ENCODE results near the gene ALKAL2. TPM values are rescaled to one million over a fixed set of nuclear protein-coding genes. Genes with fewer than 3 reads are reported as not detected.
"Not testable (repeated sequence)": the region's sequence is repeated elsewhere in the genome, so short reads cannot be mapped to it uniquely, and the experiment has no call there.

The ALKAL2 gene, protein sequence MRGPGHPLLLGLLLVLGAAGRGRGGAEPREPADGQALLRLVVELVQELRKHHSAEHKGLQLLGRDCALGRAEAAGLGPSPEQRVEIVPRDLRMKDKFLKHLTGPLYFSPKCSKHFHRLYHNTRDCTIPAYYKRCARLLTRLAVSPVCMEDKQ
- total RNA-seq (2014; rRNA removed; shearing (Covaris generic)), result 1.1 and 2.6 TPM in 2 replicates

- peak within 1 kb of the TSS; percentile 50 for H3K4me3 ChIP-seq (ENCODE audit: insufficient read depth, low read depth, low read length)
These were observed at the start of gene ALKAL2 for GRCh38 chr2:287911-288757. ALKAL2 (minus strand) TSS chr2:288091; CDS start chr2:287835, 256 bp downstream.

GRCh38 chr2:336949-337348 is 49.1 kb upstream of the ALKAL2 start:
- not testable (repeated sequence) for H3K27me3 ChIP-seq (ENCODE audit: control insufficient read depth, insufficient read depth, low read length); H3K36me3 ChIP-seq (replicated peaks; ENCODE audit: control insufficient read depth, insufficient read depth, low read length); DNase-seq; H3K4me3 ChIP-seq (ENCODE audit: insufficient read depth, low read depth, low read length)

More at GRCh38 chr2:287911-288757, at the start of gene ALKAL2:
- Histone ChIP-seq H3K36me3 (replicated peaks; ENCODE audit: control insufficient read depth, insufficient read depth, low read length) (no peaks in the 10 kb centered on the region), H3K27me3 (ENCODE audit: control insufficient read depth, insufficient read depth, low read length) (peaks cover 35% of the 10 kb centered on the region)
- DNase-seq, result peak; percentile 86

DNA sequence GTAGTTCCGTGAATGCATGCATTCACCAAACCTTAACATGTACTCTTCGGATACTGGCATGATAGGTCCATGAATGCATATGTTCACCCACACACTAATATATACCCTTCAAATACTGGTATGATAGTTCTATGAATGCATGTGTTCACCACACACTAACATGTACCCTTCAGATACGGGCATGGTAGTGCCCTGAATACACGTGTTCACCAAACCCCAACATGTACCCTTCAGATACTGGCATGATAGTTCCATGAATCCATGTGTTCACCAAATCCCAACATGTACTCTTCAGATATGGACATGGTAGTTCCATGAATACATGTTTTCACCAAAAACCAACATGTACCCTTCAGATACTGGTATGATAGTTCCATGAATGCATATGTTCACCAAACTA is 48.5 kb upstream of the ALKAL2 start:
- no peak for DNase-seq
- no peaks in the 10 kb centered on the region for H3K27me3 ChIP-seq (ENCODE audit: control insufficient read depth, insufficient read depth, low read length)
- no peaks in the 10 kb centered on the region for H3K36me3 ChIP-seq (replicated peaks; ENCODE audit: control insufficient read depth, insufficient read depth, low read length)
- H3K4me3 ChIP-seq (ENCODE audit: insufficient read depth, low read depth, low read length), result no peak overlapping the region

- no peak overlapping the region for H3K4me3 ChIP-seq (ENCODE audit: insufficient read depth, low read depth, low read length)
- no peaks in the 10 kb centered on the region for H3K27me3 ChIP-seq (ENCODE audit: control insufficient read depth, insufficient read depth, low read length)
- H3K36me3 ChIP-seq (replicated peaks; ENCODE audit: control insufficient read depth, insufficient read depth, low read length), result no peaks in the 10 kb centered on the region
- no peak for DNase-seq
These were observed 44.7 kb upstream of the ALKAL2 start for GRCh38 chr2:332592-332991.

GRCh38 chr2:328761-329160 is 40.9 kb upstream of the ALKAL2 start:
- Histone ChIP-seq H3K4me3 (ENCODE audit: insufficient read depth, low read depth, low read length) (no peak overlapping the region), H3K27me3 (ENCODE audit: control insufficient read depth, insufficient read depth, low read length) (no peaks in the 10 kb centered on the region), H3K36me3 (replicated peaks; ENCODE audit: control insufficient read depth, insufficient read depth, low read length) (no peaks in the 10 kb centered on the region)
- no peak for DNase-seq

- no peak overlapping the region for H3K4me3 ChIP-seq (ENCODE audit: insufficient read depth, low read depth, low read length)
- no peaks in the 10 kb centered on the region for H3K36me3 ChIP-seq (replicated peaks; ENCODE audit: control insufficient read depth, insufficient read depth, low read length)
- DNase-seq, result no peak
- H3K27me3 ChIP-seq (ENCODE audit: control insufficient read depth, insufficient read depth, low read length), result no peaks in the 10 kb centered on the region
These were observed 35.1 kb upstream of the ALKAL2 start for GRCh38 chr2:323035-323434.

GRCh38 chr2:322326-322725 is 34.4 kb upstream of the ALKAL2 start:
- Histone ChIP-seq H3K27me3 (ENCODE audit: control insufficient read depth, insufficient read depth, low read length) (no peaks in the 10 kb centered on the region), H3K4me3 (ENCODE audit: insufficient read depth, low read depth, low read length) (no peak overlapping the region), H3K36me3 (replicated peaks; ENCODE audit: control insufficient read depth, insufficient read depth, low read length) (no peaks in the 10 kb centered on the region)
- no peak for DNase-seq

DNA sequence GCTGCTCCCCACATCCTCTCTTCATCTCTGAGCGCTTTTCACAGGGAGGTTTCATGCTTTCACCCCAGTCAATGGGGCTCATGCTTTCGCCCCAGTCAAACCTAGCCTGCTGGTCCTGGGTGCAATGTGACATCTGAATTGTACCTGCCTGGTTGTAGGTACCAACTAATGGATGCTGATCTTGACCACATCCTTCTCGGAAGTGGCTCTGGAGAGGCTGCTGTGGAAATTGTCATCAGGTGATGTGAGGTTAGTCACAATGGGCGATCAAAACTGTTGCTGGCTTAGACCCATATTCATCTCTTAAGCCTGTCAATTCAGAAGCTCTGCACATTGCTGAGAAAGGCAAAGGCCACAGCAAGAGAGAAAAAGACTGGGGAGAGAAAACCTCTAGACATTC is 32.7 kb upstream of the ALKAL2 start:
- no peak overlapping the region for H3K4me3 ChIP-seq (ENCODE audit: insufficient read depth, low read depth, low read length)
- H3K27me3 ChIP-seq (ENCODE audit: control insufficient read depth, insufficient read depth, low read length), result no peaks in the 10 kb centered on the region
- DNase-seq, result no peak
- no peaks in the 10 kb centered on the region for H3K36me3 ChIP-seq (replicated peaks; ENCODE audit: control insufficient read depth, insufficient read depth, low read length)

DNA sequence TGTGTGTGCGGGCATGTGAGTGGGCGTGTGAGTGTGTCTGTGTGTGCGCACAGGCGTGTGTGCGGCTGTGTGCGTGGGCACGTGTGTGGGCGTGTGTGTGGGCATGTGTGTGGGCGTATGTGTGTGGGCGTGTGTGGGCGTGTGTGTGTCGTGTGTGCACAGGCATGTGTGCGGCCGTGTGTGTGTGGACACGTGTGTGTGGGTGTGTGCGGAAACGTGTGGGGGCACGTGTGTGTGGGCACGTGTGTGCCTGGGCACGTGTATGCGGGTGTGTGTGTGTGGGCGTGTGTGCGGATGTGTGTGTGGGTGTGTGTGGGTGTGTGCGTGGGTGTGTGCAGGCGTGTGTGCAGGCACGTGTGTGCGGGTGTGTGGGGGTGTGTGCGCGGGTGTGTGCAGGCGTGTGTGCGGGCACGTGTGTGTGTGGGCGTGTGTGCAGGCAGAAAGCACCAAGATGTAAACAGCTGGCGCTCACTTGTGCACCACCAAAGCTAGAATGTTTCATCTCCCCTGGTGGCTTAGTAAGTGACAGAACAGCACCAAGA is 31.2 kb upstream of the ALKAL2 start:
- no peaks in the 10 kb centered on the region for H3K27me3 ChIP-seq (ENCODE audit: control insufficient read depth, insufficient read depth, low read length)
- H3K4me3 ChIP-seq (ENCODE audit: insufficient read depth, low read depth, low read length), result no peak overlapping the region
- no peak for DNase-seq
- no peaks in the 10 kb centered on the region for H3K36me3 ChIP-seq (replicated peaks; ENCODE audit: control insufficient read depth, insufficient read depth, low read length)

DNA sequence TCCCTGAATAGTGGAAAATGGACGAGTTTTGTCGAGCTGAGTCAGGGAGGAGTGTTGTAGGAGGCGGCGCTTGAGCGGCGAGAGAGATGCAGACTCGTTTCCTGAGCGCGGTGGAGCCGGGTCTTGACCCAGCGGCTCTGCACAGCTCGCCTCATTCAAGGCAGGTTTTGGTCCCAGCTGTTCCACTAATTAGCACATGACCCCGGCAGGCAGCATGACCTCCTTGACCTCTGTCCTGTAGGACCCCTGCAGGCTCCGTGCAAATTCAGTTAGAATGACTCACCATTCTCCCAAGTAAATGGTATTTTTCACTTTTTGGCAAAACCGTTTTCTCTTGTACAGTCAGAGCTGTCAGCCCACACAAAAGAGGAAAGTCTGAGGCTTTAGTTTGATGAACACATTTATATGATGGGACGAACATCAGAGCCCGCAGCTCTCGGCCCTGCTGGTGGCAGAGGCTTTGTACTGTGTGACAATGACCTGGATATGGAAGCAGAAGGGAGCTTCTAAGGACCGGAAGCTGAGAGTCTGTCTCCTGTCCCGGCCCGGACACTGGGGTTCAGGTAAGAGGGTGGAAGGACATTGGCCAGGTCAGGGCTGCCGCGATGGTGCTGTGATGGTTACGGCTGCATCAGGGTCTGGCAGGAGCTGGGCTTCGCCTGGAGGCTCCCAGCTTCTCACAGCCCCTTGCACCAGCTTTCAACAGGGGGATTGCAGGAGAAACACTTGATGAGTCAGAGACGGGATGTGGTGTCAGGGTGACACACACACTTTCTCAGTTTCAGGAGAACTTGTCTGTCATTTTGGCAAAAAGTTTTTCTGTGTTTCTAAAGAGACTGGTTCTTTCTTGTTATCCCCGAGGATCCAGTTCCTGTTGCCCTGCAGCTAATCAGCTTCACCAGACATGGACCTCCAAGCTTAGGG is 29.9 kb upstream of the ALKAL2 start:
- Histone ChIP-seq H3K27me3 (ENCODE audit: control insufficient read depth, insufficient read depth, low read length) (no peaks in the 10 kb centered on the region), H3K36me3 (replicated peaks; ENCODE audit: control insufficient read depth, insufficient read depth, low read length) (no peaks in the 10 kb centered on the region), H3K4me3 (ENCODE audit: insufficient read depth, low read depth, low read length) (no peak overlapping the region)
- DNase-seq, result peak; percentile 70

DNA sequence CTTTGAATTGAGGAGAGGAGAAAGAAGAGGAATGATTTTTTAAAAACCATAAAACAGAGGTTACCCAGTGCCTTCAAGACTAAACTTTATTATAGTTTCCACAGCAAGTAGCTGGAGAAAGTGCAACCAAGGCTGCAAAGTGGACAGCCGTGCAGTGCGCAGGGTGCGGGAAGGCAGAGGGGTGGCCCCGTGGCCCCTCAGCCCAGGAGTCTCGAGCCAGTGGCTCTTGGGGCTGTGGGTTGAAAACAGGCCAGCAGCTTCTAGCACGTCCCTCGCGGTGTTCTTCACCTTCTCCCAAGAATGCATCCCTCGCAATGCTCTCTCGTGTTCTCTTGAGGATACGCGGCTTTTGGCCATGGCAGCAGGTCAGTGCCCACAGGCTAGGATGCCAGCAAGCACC is 28.5 kb upstream of the ALKAL2 start:
- Histone ChIP-seq H3K27me3 (ENCODE audit: control insufficient read depth, insufficient read depth, low read length) (no peaks in the 10 kb centered on the region), H3K4me3 (ENCODE audit: insufficient read depth, low read depth, low read length) (no peak overlapping the region), H3K36me3 (replicated peaks; ENCODE audit: control insufficient read depth, insufficient read depth, low read length) (no peaks in the 10 kb centered on the region)
- no peak for DNase-seq

- not testable (repeated sequence) for H3K36me3 ChIP-seq (replicated peaks; ENCODE audit: control insufficient read depth, insufficient read depth, low read length); H3K27me3 ChIP-seq (ENCODE audit: control insufficient read depth, insufficient read depth, low read length); DNase-seq; H3K4me3 ChIP-seq (ENCODE audit: insufficient read depth, low read depth, low read length)
These were observed 28.0 kb upstream of the ALKAL2 start for GRCh38 chr2:315925-316324.

GRCh38 chr2:314561-315336 is 26.9 kb upstream of the ALKAL2 start:
- no peak for DNase-seq
- Histone ChIP-seq H3K27me3 (ENCODE audit: control insufficient read depth, insufficient read depth, low read length) (no peaks in the 10 kb centered on the region), H3K4me3 (ENCODE audit: insufficient read depth, low read depth, low read length) (no peak overlapping the region), H3K36me3 (replicated peaks; ENCODE audit: control insufficient read depth, insufficient read depth, low read length) (no peaks in the 10 kb centered on the region)

DNA sequence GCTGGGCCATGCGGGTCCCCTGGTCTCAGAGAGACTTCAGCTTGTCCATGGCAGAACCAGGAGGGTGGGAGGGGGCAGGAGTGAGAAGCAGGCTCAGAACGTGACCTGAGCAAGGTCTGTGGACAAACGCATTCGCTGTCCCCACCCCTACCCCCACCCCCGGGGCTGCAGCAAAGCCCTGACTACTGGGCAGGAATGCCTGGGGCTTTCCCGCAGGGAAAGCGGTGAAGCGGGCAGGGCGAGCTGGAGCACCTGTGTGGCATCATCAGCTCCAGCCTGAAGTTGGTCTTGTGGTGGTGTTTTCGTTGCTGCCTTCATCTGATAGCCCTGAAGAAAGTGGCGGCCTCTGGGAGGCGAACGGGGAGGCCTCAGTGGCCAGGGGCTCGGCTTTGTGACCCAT is 26.1 kb upstream of the ALKAL2 start:
- H3K4me3 ChIP-seq (ENCODE audit: insufficient read depth, low read depth, low read length), result no peak overlapping the region
- H3K27me3 ChIP-seq (ENCODE audit: control insufficient read depth, insufficient read depth, low read length), result no peaks in the 10 kb centered on the region
- DNase-seq, result peak; percentile 60
- H3K36me3 ChIP-seq (replicated peaks; ENCODE audit: control insufficient read depth, insufficient read depth, low read length), result no peaks in the 10 kb centered on the region

Measured in H7 (cell line).